Measurements from ENCODE around the gene CMIP. TPM values are rescaled to one million over a fixed set of nuclear protein-coding genes. Genes with fewer than 3 reads are reported as not detected.

Gene CMIP
- total and polyA plus RNA-seq, 3 experiments from 2014 or later: 1.0 to 24.4 (median 23.6) TPM

DNA sequence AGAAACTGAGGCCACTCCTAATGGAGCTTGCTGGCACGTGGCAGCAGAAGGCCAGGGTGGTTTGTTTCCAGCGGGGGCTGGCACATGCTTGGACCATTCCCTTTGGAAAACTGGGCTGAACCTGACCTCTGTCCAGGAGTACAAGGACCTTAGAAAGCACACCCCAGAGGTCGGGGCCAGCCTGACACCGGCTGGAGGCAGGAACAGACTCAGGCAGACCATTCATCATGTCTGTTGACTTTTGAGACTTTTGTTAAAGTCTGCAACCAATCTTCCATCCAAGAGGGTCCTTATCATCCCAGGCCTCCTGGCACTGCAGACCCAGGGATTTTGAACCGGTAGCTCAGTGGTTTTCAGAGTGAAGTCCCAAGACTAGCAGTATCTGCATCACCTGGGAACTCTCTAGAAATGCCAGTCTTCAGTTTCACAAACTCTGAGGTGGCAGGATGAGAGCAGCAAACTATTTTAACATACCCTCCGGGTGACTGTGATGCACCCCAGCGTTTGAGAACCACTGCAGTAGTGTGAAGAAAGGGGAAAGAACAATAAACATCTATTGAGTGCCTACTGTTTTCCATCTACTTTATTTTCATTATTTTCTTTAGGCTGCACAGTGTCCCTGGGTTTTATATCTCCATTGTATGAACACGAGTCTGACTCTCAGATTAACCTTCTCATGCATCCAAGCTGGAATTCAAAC, 189.2 kb downstream of the CMIP start:
- H3K9me3 Mint-ChIP-seq: no peaks in the 10 kb centered on the region
- H3K27ac ChIP-seq (ENCODE audit: low read depth, low read length): peak overlapping the region; percentile 79
- peaks cover 28% of the 10 kb centered on the region for H3K4me1 ChIP-seq (ENCODE audit: insufficient read depth, low read length)
- peaks cover 40 to 67% (median 46%) of the 10 kb centered on the region in 3 donors for H3K4me1 Mint-ChIP-seq
- ChIA-PET CTCF (interaction anchor here (1.4 kb wide), 1 partner anchor 12 kb away, joined by 3 read pairs; no protein-coding TSS in a partner anchor), POLR2A (no interaction called here)
- H3K9me3 ChIP-seq (ENCODE audit: low read length): no peaks in the 10 kb centered on the region
- peak overlapping the region; percentile 13 for H3K4me3 ChIP-seq (ENCODE audit: low read length)
- DNase-seq: no peak
- H3K36me3 ChIP-seq (ENCODE audit: insufficient read depth, low read length): no peaks in the 10 kb centered on the region
- no peaks in the 10 kb centered on the region for H3K27me3 Mint-ChIP-seq
- peaks cover 0 to 3% (median 0%) of the 10 kb centered on the region in 3 donors for H3K36me3 Mint-ChIP-seq
- peak overlapping the region in 4 of 7 donors; percentile 32 to 76 (median 66) for H3K4me3 Mint-ChIP-seq
- peak overlapping the region; percentile 77 to 100 (median 92) for H3K27ac Mint-ChIP-seq
- no peaks in the 10 kb centered on the region for H3K27me3 ChIP-seq (ENCODE audit: insufficient read depth, low read length, poor library complexity, severe bottlenecking)

DNA sequence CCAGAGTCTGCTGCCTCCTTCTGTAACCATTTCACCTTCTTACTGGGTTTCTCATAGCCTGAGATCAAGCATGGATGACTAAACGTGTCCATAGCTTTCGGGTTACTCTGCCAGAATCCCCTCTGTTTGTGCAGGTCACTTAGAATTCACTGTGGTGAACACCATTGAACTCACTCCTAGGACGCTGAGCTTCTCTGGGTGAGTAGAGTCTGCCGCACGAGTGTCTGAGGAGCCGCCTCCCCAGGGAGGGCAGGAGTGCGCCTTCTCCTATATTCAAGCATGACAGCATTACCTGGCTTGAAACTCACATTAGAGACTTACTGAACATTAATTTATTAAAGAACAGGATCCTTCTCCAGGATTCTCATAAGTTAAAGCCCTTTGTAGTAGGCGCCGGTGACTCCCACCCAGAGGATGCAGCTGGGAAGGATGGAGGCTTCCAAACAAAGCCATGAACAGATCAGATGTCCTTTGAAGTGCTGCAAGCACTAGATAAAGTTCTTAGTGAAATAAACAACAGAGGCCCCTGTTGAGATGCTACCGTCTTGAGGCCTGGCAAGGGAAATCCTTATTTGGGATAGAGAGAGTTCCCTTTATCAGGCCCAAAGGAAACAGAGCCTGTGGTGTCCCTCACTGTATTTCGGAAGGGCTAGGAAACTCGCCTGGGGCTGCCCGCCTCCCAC, 189.9 kb downstream of the CMIP start:
- Mint-ChIP-seq H3K36me3 (peaks cover 0 to 3% (median 0%) of the 10 kb centered on the region in 3 donors), H3K9me3 (no peaks in the 10 kb centered on the region), H3K4me3 (peak overlapping the region in 1 of 7 donors; percentile 32), H3K27ac (peak overlapping the region in 6 of 8 donors; percentile 61 to 94 (median 86)), H3K4me1 (peaks cover 40 to 70% (median 42%) of the 10 kb centered on the region in 3 donors), H3K27me3 (no peaks in the 10 kb centered on the region)
- H3K4me1 ChIP-seq (ENCODE audit: insufficient read depth, low read length): peaks cover 28% of the 10 kb centered on the region
- DNase-seq: no peak
- no peak overlapping the region for H3K4me3 ChIP-seq (ENCODE audit: low read length)
- H3K36me3 ChIP-seq (ENCODE audit: insufficient read depth, low read length): no peaks in the 10 kb centered on the region
- CTCF ChIA-PET: interaction anchor here (1.1 to 1.4 kb wide), 2 partner anchors 13 to 63 kb away, joined by 3 to 5 read pairs; no protein-coding TSS in a partner anchor
- POLR2A ChIA-PET: no interaction called here
- H3K27me3 ChIP-seq (ENCODE audit: insufficient read depth, low read length, poor library complexity, severe bottlenecking): no peaks in the 10 kb centered on the region
- no peaks in the 10 kb centered on the region for H3K9me3 ChIP-seq (ENCODE audit: low read length)
- peak overlapping the region; percentile 79 for H3K27ac ChIP-seq (ENCODE audit: low read depth, low read length)

DNA sequence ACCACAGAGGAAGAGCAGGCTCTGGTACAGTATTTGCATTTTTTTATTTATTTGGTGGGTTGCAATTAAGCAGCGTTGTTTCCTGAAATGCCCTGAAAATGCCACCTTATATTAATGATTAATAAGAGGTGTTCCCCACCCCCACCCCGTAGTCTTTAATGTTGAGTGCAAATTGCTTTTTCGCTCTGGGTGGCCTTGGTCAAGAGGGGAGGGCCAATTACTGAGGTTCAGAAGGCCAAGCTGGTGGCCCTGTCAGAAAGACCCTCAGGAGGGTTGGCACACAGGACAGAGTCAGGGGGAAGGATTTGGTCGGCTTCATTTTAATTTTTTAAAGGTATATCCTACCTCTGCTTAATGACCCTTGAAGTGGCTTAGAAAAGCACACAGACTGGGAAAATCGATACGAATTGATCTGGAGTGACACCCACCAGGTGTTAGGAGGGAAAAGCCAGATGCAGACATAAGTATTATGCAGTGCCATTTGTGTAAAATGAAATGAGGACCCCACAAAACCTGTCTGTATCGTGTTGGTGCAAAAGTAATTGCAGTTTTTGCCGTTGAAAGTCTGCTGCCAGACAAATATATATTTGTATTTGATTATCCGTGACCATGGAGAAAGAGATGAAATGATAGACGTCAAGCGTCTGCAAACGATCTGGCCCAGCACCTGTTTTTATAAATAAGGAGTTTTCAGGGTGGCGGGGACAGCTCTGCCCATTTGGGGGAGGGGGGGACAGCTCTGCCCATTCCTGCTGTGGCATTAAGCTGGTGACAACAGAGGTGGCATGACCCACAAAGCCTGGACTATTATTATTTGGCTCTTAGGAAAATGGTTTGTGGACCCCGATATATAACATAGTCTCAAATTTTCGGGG, 190.7 kb downstream of the CMIP start:
- H3K4me1 ChIP-seq (ENCODE audit: insufficient read depth, low read length): peaks cover 28% of the 10 kb centered on the region
- H3K4me3 ChIP-seq (ENCODE audit: low read length): no peak overlapping the region
- no peaks in the 10 kb centered on the region for H3K9me3 ChIP-seq (ENCODE audit: low read length)
- CTCF ChIA-PET: interaction anchor here (0.6 to 1.1 kb wide), 2 partner anchors 62 to 78 kb away, joined by 3 to 5 read pairs; no protein-coding TSS in a partner anchor
- Mint-ChIP-seq H3K27ac (peak overlapping the region in 5 of 8 donors; percentile 51 to 94 (median 60)), H3K4me3 (no peak overlapping the region), H3K36me3 (peaks cover 0 to 1% (median 0%) of the 10 kb centered on the region in 3 donors), H3K4me1 (peaks cover 40 to 69% (median 42%) of the 10 kb centered on the region in 3 donors), H3K9me3 (no peaks in the 10 kb centered on the region), H3K27me3 (no peaks in the 10 kb centered on the region)
- H3K36me3 ChIP-seq (ENCODE audit: insufficient read depth, low read length): no peaks in the 10 kb centered on the region
- H3K27me3 ChIP-seq (ENCODE audit: insufficient read depth, low read length, poor library complexity, severe bottlenecking): no peaks in the 10 kb centered on the region
- H3K27ac ChIP-seq (ENCODE audit: low read depth, low read length): peak overlapping the region; percentile 79
- POLR2A ChIA-PET: no interaction called here
- DNase-seq: no peak

DNA sequence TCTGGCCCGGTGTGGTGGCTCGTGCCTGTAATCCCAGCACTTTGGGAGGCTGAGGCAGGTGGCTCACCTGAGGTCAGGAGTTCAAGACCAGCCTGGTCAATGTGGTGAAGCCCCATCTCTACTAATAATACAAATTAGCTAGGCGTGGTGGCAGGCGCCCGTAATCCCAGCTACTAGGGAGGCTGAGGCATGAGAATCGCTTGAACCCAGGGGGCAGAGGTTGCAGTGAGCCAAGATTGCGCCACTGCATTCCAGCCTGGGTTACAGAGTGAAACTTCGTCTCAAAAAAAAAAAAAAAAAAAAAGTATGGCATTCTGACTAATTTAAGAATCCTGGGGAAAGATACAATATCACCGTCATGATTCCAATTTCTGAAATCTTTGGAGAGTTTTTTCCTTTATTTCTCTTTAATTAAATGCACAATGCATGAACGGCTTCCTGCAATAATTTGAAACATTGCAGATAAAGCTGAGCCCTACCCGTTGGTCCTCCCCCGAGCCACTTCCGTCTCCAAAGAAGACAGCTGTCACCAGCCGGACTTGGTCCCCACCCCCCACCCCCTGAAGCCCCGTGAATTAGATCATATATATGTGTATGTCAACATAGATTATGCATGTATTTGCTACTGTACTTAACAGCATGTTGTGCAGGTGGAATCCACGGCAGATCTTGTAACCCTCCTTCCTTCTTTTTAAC, 191.8 kb downstream of the CMIP start:
- ChIA-PET CTCF (interaction anchor here (1.2 kb wide), 1 partner anchor 15 kb away, joined by 3 read pairs; no protein-coding TSS in a partner anchor), POLR2A (no interaction called here)
- Mint-ChIP-seq H3K36me3 (peaks cover 0 to 4% (median 0%) of the 10 kb centered on the region in 3 donors), H3K9me3 (no peaks in the 10 kb centered on the region), H3K4me1 (peaks cover 34 to 60% (median 37%) of the 10 kb centered on the region in 3 donors), H3K27me3 (no peaks in the 10 kb centered on the region), H3K4me3 (no peak overlapping the region), H3K27ac (peak overlapping the region in 4 of 8 donors; percentile 32 to 60 (median 40))
- no peak for DNase-seq
- peaks cover 28% of the 10 kb centered on the region for H3K4me1 ChIP-seq (ENCODE audit: insufficient read depth, low read length)
- no peaks in the 10 kb centered on the region for H3K36me3 ChIP-seq (ENCODE audit: insufficient read depth, low read length)
- H3K27me3 ChIP-seq (ENCODE audit: insufficient read depth, low read length, poor library complexity, severe bottlenecking): no peaks in the 10 kb centered on the region
- no peak overlapping the region for H3K4me3 ChIP-seq (ENCODE audit: low read length)
- peak overlapping the region; percentile 79 for H3K27ac ChIP-seq (ENCODE audit: low read depth, low read length)
- no peaks in the 10 kb centered on the region for H3K9me3 ChIP-seq (ENCODE audit: low read length)

DNA sequence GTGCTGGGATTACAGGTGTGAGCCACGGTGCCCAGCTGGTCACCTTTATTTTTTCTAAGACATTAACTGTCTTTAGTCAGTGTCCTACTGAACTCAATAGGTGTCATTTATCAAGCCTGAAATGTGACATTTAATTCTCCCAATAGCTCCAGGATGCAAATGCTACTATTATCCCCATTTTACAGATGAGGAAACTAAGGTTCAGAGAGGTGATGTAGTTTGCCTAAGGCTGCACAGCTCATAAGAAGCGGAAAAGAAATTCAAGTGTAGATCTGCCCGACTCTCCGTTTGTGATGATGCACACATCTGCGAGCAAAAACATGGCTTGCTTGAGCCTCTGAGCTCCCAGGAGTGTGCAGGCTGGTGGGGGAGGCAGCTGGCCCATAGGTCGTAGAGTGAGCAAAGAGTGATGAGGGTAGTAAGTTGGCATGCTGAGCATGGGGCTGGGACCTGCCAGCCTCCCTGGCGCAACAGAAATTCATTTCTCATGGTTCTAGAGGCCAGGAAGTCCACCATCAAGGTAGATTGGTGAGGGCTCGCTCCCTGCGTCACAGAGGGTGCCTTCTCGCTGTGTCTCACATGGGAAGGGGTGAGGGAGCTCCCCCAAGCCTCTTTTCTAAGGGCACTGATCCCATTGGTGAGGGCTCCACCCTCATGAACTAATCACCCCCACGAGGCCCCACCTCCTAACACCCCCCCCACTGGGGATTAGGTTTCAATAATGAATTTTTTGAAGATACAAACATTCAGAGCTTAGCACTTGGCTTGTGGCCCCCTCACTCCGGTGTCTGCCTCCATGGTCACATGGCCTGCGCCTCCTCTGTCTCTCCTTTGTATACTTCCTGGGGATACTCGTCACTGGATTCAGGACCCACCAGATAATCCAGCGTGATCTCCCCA, 193.0 kb downstream of the CMIP start:
- Histone ChIP-seq H3K4me1 (ENCODE audit: insufficient read depth, low read length) (peaks cover 20% of the 10 kb centered on the region), H3K4me3 (ENCODE audit: low read length) (no peak overlapping the region), H3K36me3 (ENCODE audit: insufficient read depth, low read length) (no peaks in the 10 kb centered on the region), H3K9me3 (ENCODE audit: low read length) (no peaks in the 10 kb centered on the region), H3K27ac (ENCODE audit: low read depth, low read length) (no peak overlapping the region), H3K27me3 (ENCODE audit: insufficient read depth, low read length, poor library complexity, severe bottlenecking) (no peaks in the 10 kb centered on the region)
- H3K27ac Mint-ChIP-seq: peak overlapping the region in 6 of 8 donors; percentile 74 to 87 (median 80)
- H3K4me3 Mint-ChIP-seq: no peak overlapping the region
- H3K36me3 Mint-ChIP-seq: peaks cover 0 to 11% (median 0%) of the 10 kb centered on the region in 3 donors
- no peak for DNase-seq
- H3K27me3 Mint-ChIP-seq: no peaks in the 10 kb centered on the region
- H3K9me3 Mint-ChIP-seq: no peaks in the 10 kb centered on the region
- ChIA-PET CTCF (interaction anchor here (1.2 kb wide), 1 partner anchor 16 kb away, joined by 3 read pairs; no protein-coding TSS in a partner anchor), POLR2A (no interaction called here)
- peaks cover 27 to 60% (median 36%) of the 10 kb centered on the region in 3 donors for H3K4me1 Mint-ChIP-seq

DNA sequence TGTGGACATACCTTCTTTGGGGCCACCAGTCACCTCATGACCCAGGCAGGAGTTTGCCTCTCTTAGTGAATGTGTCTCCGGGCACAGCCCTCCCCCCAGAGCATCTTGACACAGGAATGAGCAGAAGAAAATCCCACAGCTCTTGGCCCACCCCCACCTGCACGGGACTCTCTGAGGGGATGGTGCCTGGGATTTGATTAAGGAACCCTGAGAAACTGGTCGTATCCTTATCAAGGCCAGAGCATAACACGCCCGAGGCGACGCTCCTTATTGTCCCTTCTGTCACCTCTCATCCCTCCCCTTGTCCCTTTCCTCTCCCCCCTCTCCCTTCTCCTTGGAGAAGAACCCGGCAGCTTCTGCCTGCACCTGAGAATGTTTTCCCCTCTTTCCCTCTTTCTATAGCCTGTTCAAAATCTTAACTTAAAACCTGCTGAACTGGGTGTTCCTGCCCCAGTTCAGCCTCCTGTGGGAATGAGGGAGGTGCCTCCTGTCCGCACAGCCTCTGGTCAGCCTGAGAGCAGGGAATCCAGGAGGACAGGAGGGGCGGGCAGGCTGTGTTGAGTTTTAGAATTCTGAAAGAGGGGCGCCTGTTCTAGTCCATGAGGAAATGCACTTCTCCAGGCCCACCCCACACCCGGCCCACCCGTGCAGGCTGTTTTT, 193.8 kb downstream of the CMIP start:
- Mint-ChIP-seq H3K27ac (peak overlapping the region in 6 of 8 donors; percentile 74 to 87 (median 80)), H3K9me3 (no peaks in the 10 kb centered on the region), H3K4me3 (no peak overlapping the region), H3K27me3 (no peaks in the 10 kb centered on the region), H3K36me3 (peaks cover 0 to 14% (median 2%) of the 10 kb centered on the region in 3 donors), H3K4me1 (peaks cover 26 to 59% (median 34%) of the 10 kb centered on the region in 3 donors)
- no peak for DNase-seq
- POLR2A ChIA-PET: no interaction called here
- H3K36me3 ChIP-seq (ENCODE audit: insufficient read depth, low read length): no peaks in the 10 kb centered on the region
- H3K4me1 ChIP-seq (ENCODE audit: insufficient read depth, low read length): peaks cover 13% of the 10 kb centered on the region
- no peak overlapping the region for H3K4me3 ChIP-seq (ENCODE audit: low read length)
- CTCF ChIA-PET: no interaction called here
- H3K27me3 ChIP-seq (ENCODE audit: insufficient read depth, low read length, poor library complexity, severe bottlenecking): no peaks in the 10 kb centered on the region
- no peaks in the 10 kb centered on the region for H3K9me3 ChIP-seq (ENCODE audit: low read length)
- H3K27ac ChIP-seq (ENCODE audit: low read depth, low read length): no peak overlapping the region

All from CD8-positive, alpha-beta memory T cell (primary cell).